Gastrocnemius medialis (tissue), 4 donors: ENCODE measurements around the gene ITGB3BP. TPM values are rescaled to one million over a fixed set of nuclear protein-coding genes. Genes with fewer than 3 reads are reported as not detected.

ENCODE experiments used
- ATAC-seq, 2 donors: fragments of 150-250 bp; one replicate each; pipeline ENCODE4 v1.9.1; 2016
- DNase-seq, 2 donors: peaks; one replicate each; pipeline ENCODE4 v3.0.0-alpha.2; 2019
- H3K27ac ChIP-seq, 4 donors: fragments of 200-600 bp; sonication (generic); 1 replicate in 1 of 4; 2 replicates in 3 of 4; pipeline ENCODE4 v1.5.1; 2016 to 2018; ENCODE audit warnings: mild to moderate bottlenecking in 2 of 4, moderate library complexity in 1 of 4
- H3K27me3 ChIP-seq, 3 donors: fragments of 200-600 bp; sonication (generic) in 2 of 3; 1 replicate in 1 of 3; 2 replicates in 2 of 3; pipeline versions ENCODE4 v1.5.1 to v1.6.0; 2016 to 2019; ENCODE audit warnings: mild to moderate bottlenecking in 1 of 3, moderate library complexity in 1 of 3
- H3K36me3 ChIP-seq, 2 donors: fragments of 200-600 bp; sonication (generic) in 1 of 2; one replicate each; pipeline ENCODE4 v1.5.1; 2017 to 2018
- H3K4me1 ChIP-seq, 2 donors: fragments of 200-600 bp; sonication (generic) in 1 of 2; one replicate each; pipeline ENCODE4 v1.5.1; 2016 to 2017; ENCODE audit warnings: mild to moderate bottlenecking in 2 of 2
- H3K4me3 ChIP-seq, 4 donors: fragments of 200-600 bp; sonication (generic) in 3 of 4; 1 replicate in 1 of 4; 2 replicates in 3 of 4; pipeline ENCODE4 v1.5.1; 2016 to 2019; ENCODE audit warnings: mild to moderate bottlenecking in 2 of 4
- H3K9me3 ChIP-seq, 3 donors: fragments of 200-600 bp; sonication (generic) in 2 of 3; 1 replicate in 1 of 3; 2 replicates in 2 of 3; pipeline ENCODE4 v1.5.1; 2016 to 2019
- POLR2A ChIP-seq, 2 donors: fragments of 450-650 bp; IDR thresholded peaks; one replicate each; pipeline ENCODE4 v1.6.1; 2017; ENCODE audit warnings: antibody characterized with exemption in 2 of 2, mild to moderate bottlenecking in 2 of 2, moderate library complexity in 2 of 2
- in situ Hi-C, 4 donors: fragments of 200-750 bp; cut with MboI; loops; one replicate each; pipeline versions ENCODE4 v1.15.0 to v1.8.0; 2017; ENCODE audit warnings: low sequenced_read_pairs in 4 of 4
- intact Hi-C: fragments of 100-400 bp; cut with DNase I; formaldehyde crosslinking; loops from one replicate; pipeline ENCODE4 v1.15.1; 2023; ENCODE audit warnings: low total_unique reads
- total RNA-seq, 4 donors: library from RNA; depleted of rRNA; stranded (reverse); fragments of >200 nt; gene quantifications; one replicate each; pipeline versions ENCODE4 v1.1.0 to v1.2.3, GENCODE V29; 2016
- TF ChIP-seq, protein P1 (sequence below), 5 experiments: fragments of 450-650 bp in 3 of 5; fragments of 200-600 bp in 2 of 5; sonication (generic) in 2 of 5; IDR thresholded peaks in 4 of 5; conservative IDR thresholded peaks in 1 of 5; 1 replicate in 4 of 5; 2 replicates in 1 of 5; pipeline ENCODE4 v1.5.1; 2016 to 2019; ENCODE audit warnings: antibody characterized with exemption in 5 of 5, mild to moderate bottlenecking in 3 of 5, moderate library complexity in 3 of 5

The ITGB3BP gene
- total RNA-seq, 4 donors from 2014 or later: 1.6 to 6.1 (median 3.9) TPM

DNA sequence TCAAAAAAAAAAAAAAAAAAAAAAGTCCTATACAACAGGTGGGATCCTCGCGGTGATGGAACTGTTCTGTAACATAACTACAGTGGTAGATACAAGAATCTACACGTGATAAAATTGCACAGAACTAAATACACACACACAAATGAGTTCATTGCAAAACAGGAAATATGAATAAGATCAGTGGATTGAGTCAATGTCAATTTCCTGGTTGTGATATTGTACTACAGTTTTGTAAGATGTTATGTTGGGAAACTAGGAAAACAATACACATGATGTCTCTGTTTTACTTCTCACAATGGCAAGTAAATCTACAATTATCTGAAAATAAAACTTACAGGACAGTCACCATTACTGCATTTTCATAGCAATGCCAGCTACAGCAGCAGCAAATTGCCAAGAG lies 59.8 kb downstream of the ITGB3BP start:
- no peak overlapping the region for H3K27ac ChIP-seq
- in situ Hi-C loops: no loop called here

GRCh38 chr1:63461661-63462230 lies 61.3 kb downstream of the ITGB3BP start:
- in situ Hi-C loops: no loop called here
- Histone ChIP-seq H3K9me3 (peaks cover 0 to 4% (median 0%) of the 10 kb centered on the region in 3 donors), H3K27ac (no peak overlapping the region), H3K27me3 (no peaks in the 10 kb centered on the region), H3K4me1 (no peaks in the 10 kb centered on the region), H3K36me3 (no peaks in the 10 kb centered on the region), H3K4me3 (no peak overlapping the region)
- DNase-seq: no peak
- ATAC-seq: no peak
- intact Hi-C loops: no loop called here
- TF ChIP-seq POLR2A (IDR thresholded peaks at IDR 0.05): no peak
- TF ChIP-seq, protein P1, sequence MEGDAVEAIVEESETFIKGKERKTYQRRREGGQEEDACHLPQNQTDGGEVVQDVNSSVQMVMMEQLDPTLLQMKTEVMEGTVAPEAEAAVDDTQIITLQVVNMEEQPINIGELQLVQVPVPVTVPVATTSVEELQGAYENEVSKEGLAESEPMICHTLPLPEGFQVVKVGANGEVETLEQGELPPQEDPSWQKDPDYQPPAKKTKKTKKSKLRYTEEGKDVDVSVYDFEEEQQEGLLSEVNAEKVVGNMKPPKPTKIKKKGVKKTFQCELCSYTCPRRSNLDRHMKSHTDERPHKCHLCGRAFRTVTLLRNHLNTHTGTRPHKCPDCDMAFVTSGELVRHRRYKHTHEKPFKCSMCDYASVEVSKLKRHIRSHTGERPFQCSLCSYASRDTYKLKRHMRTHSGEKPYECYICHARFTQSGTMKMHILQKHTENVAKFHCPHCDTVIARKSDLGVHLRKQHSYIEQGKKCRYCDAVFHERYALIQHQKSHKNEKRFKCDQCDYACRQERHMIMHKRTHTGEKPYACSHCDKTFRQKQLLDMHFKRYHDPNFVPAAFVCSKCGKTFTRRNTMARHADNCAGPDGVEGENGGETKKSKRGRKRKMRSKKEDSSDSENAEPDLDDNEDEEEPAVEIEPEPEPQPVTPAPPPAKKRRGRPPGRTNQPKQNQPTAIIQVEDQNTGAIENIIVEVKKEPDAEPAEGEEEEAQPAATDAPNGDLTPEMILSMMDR (IDR thresholded peaks at IDR 0.05 in 4 of 5, conservative IDR thresholded peaks at IDR 0.05 in 1 of 5): no peak

More for the DNA sequence above, 59.8 kb downstream of the ITGB3BP start:
- no peaks in the 10 kb centered on the region for H3K36me3 ChIP-seq
- ATAC-seq: no peak
- H3K4me3 ChIP-seq: no peak overlapping the region
- DNase-seq: no peak
- peaks cover 0 to 4% (median 0%) of the 10 kb centered on the region in 3 donors for H3K9me3 ChIP-seq
- no peaks in the 10 kb centered on the region for H3K27me3 ChIP-seq
- TF ChIP-seq, protein P1 (IDR thresholded peaks at IDR 0.05 in 4 of 5, conservative IDR thresholded peaks at IDR 0.05 in 1 of 5): no peak
- TF ChIP-seq POLR2A (IDR thresholded peaks at IDR 0.05): no peak
- H3K4me1 ChIP-seq: no peaks in the 10 kb centered on the region
- intact Hi-C loops: no loop called here

GRCh38 chr1:63458750-63459149 lies 64.3 kb downstream of the ITGB3BP start:
- DNase-seq: no peak
- Histone ChIP-seq H3K36me3 (no peaks in the 10 kb centered on the region), H3K4me3 (no peak overlapping the region), H3K27ac (no peak overlapping the region), H3K9me3 (peaks cover 0 to 4% (median 0%) of the 10 kb centered on the region in 3 donors), H3K4me1 (no peaks in the 10 kb centered on the region), H3K27me3 (no peaks in the 10 kb centered on the region)
- TF ChIP-seq, protein P1 (IDR thresholded peaks at IDR 0.05 in 4 of 5, conservative IDR thresholded peaks at IDR 0.05 in 1 of 5): no peak
- TF ChIP-seq POLR2A (IDR thresholded peaks at IDR 0.05): no peak
- no peak for ATAC-seq
- intact Hi-C loops (no loop called here), in situ Hi-C loops (no loop called here)

- in situ Hi-C loops: no loop called here
These were observed 68.8 kb downstream of the ITGB3BP start for GRCh38 chr1:63454269-63454668.

More at GRCh38 chr1:63454269-63454668, 68.8 kb downstream of the ITGB3BP start:
- no peak overlapping the region for H3K27ac ChIP-seq
- H3K27me3 ChIP-seq: no peaks in the 10 kb centered on the region
- H3K36me3 ChIP-seq: no peaks in the 10 kb centered on the region
- ATAC-seq (no peak), DNase-seq (no peak)
- H3K4me1 ChIP-seq: no peaks in the 10 kb centered on the region
- H3K4me3 ChIP-seq: no peak overlapping the region
- intact Hi-C loops: no loop called here
- no peaks in the 10 kb centered on the region for H3K9me3 ChIP-seq
- TF ChIP-seq POLR2A (IDR thresholded peaks at IDR 0.05): no peak
- TF ChIP-seq, protein P1 (IDR thresholded peaks at IDR 0.05 in 4 of 5, conservative IDR thresholded peaks at IDR 0.05 in 1 of 5): no peak
